ENCODE measurements around the gene DEAF1. TPM values are rescaled to one million over a fixed set of nuclear protein-coding genes. Genes with fewer than 3 reads are reported as not detected.

DEAF1 gene
- total and polyA plus RNA-seq, 2 donors (not counting 1 experiment from before 2014, with no cell fraction given) = 9.7 to 38.3 TPM

DNA sequence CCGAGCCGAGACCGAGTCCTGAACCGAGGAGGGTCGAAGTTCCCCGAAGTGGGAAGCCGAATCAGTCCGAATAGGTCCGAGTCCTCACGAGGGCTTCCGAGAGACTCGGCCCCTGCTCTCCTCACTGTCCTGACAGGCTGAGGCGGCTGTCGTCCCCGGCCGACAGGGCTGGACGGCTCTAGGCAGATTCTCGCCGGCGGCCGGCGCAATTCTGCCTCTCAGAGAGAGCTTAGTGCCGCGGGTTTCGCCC, 191 bp upstream of the DEAF1 start:
- TF ChIP-seq EZH2 (IDR thresholded peaks at IDR 0.05; ENCODE audit: low read length, missing control alignments) = no peak
- TF ChIP-seq, protein P1, sequence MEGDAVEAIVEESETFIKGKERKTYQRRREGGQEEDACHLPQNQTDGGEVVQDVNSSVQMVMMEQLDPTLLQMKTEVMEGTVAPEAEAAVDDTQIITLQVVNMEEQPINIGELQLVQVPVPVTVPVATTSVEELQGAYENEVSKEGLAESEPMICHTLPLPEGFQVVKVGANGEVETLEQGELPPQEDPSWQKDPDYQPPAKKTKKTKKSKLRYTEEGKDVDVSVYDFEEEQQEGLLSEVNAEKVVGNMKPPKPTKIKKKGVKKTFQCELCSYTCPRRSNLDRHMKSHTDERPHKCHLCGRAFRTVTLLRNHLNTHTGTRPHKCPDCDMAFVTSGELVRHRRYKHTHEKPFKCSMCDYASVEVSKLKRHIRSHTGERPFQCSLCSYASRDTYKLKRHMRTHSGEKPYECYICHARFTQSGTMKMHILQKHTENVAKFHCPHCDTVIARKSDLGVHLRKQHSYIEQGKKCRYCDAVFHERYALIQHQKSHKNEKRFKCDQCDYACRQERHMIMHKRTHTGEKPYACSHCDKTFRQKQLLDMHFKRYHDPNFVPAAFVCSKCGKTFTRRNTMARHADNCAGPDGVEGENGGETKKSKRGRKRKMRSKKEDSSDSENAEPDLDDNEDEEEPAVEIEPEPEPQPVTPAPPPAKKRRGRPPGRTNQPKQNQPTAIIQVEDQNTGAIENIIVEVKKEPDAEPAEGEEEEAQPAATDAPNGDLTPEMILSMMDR (conservative IDR thresholded peaks at IDR 0.05 in 1 of 2, IDR thresholded peaks at IDR 0.05 in 1 of 2; ENCODE audit: low read depth in 1 of 2, low read length in 2 of 2) = no peak
- Histone ChIP-seq H3K4me1 (ENCODE audit: control insufficient read depth, extremely low read depth, insufficient read depth, low read length) (peaks cover 17% of the 10 kb centered on the region), H3K36me3 (ENCODE audit: control insufficient read depth, insufficient read depth, low read length) (peaks cover 3% of the 10 kb centered on the region), H3K4me3 (replicated peaks in 1 of 4; ENCODE audit: control extremely low read depth in 1 of 4, insufficient read depth in 1 of 4, low read depth in 3 of 4, low read length in 4 of 4) (peak overlapping the region; percentile 52 to 82 (median 60)), H3K4me2 (ENCODE audit: extremely low read depth, insufficient read depth, low read length) (peak overlapping the region; percentile 57), H3K27ac (ENCODE audit: insufficient read depth, low read length) (peak overlapping the region; percentile 97), H3K79me2 (ENCODE audit: control insufficient read depth, insufficient read depth, low read length) (peaks cover 33% of the 10 kb centered on the region), H3K9ac (ENCODE audit: insufficient read depth, low read length) (peak overlapping the region; percentile 99), H4K20me1 (ENCODE audit: control insufficient read depth, extremely low read depth, insufficient read depth, low read length) (no peaks in the 10 kb centered on the region), H3K9me3 (ENCODE audit: control insufficient read depth, insufficient read depth, low read depth, low read length) (no peaks in the 10 kb centered on the region), H2AFZ (ENCODE audit: low read length) (peak overlapping the region; percentile 79), H3K27me3 (ENCODE audit: control insufficient read depth, insufficient read depth, low read length) (no peaks in the 10 kb centered on the region)
- no peak for DNase-seq (ENCODE audit: low read depth in 2 of 2)

DNA sequence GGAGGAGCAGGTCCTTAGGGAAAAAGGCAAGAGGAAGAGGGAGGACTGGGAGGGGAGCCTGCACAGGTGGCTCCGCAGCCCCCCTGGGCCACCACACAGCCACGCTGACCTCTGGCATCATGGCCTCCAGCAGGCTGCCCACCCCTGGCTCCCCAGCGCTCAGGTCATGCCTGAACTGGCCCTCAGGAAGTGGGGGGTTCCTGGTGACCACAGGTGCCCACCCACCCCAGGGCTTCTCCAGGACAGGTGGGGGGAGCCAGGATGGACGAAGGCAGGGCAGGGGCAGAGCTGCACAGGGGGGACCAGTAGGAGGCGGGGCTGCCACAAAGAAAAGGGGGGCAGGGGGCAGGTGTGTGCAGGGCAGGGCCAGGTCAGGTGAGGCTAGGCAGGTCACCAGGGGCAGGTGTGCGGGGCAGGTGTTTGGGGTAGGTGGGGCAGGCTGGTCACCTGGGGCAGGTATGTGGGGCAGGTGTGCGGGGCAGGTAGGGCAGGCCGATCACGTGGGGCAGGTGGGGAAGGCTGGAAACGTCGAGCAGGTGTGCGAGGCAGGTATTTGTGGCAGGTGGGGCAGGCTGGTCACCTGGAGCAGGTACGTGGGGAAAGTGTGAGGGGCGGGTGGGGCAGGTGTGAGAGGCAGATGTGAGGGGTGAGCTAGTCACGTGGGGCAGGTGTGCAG, 997 bp downstream of the DEAF1 start:
- H3K36me3 ChIP-seq (ENCODE audit: control insufficient read depth, insufficient read depth, low read length) = peaks cover 4% of the 10 kb centered on the region
- no peaks in the 10 kb centered on the region for H3K9me3 ChIP-seq (ENCODE audit: control insufficient read depth, insufficient read depth, low read depth, low read length)
- peaks cover 17% of the 10 kb centered on the region for H3K4me1 ChIP-seq (ENCODE audit: control insufficient read depth, extremely low read depth, insufficient read depth, low read length)
- no peak overlapping the region for H2AFZ ChIP-seq (ENCODE audit: low read length)
- no peaks in the 10 kb centered on the region for H4K20me1 ChIP-seq (ENCODE audit: control insufficient read depth, extremely low read depth, insufficient read depth, low read length)
- peak overlapping the region; percentile 85 for H3K4me2 ChIP-seq (ENCODE audit: extremely low read depth, insufficient read depth, low read length)
- no peak for DNase-seq (ENCODE audit: low read depth in 2 of 2)
- peak overlapping the region; percentile 30 for H3K9ac ChIP-seq (ENCODE audit: insufficient read depth, low read length)
- TF ChIP-seq, protein P1 (conservative IDR thresholded peaks at IDR 0.05 in 1 of 2, IDR thresholded peaks at IDR 0.05 in 1 of 2; ENCODE audit: low read depth in 1 of 2, low read length in 2 of 2) = no peak
- TF ChIP-seq EZH2 (IDR thresholded peaks at IDR 0.05; ENCODE audit: low read length, missing control alignments) = no peak
- no peaks in the 10 kb centered on the region for H3K27me3 ChIP-seq (ENCODE audit: control insufficient read depth, insufficient read depth, low read length)
- H3K4me3 ChIP-seq (replicated peaks in 1 of 4; ENCODE audit: control extremely low read depth in 1 of 4, insufficient read depth in 1 of 4, low read depth in 3 of 4, low read length in 4 of 4) = peak overlapping the region; percentile 7 to 82 (median 43)
- no peak overlapping the region for H3K27ac ChIP-seq (ENCODE audit: insufficient read depth, low read length)
- H3K79me2 ChIP-seq (ENCODE audit: control insufficient read depth, insufficient read depth, low read length) = peaks cover 33% of the 10 kb centered on the region

DNA sequence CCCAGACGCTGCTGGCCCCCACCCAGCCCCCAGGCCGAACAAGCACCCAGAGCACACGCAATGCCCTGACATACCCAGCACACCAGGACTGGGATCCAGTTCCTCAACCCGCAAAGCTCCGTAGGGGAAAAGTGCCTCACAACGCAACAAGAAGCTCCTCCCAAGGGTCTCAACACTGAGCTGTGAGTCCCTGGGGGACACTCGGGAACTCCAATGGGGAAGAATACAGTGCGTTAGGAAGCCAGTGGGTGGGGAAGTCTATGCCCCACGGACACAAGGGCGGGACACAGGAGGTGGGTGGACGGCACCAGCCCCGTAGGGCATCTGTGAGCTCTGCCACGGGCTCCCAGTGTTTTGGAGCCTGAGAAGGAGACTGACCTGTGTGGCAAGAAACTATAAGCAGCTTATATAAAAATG, 1.6 kb downstream of the DEAF1 start:
- H3K4me2 ChIP-seq (ENCODE audit: extremely low read depth, insufficient read depth, low read length) = peak overlapping the region; percentile 85
- peak in 1 of 2 donors; percentile 36 for DNase-seq (ENCODE audit: low read depth in 2 of 2)
- H3K4me1 ChIP-seq (ENCODE audit: control insufficient read depth, extremely low read depth, insufficient read depth, low read length) = peaks cover 17% of the 10 kb centered on the region
- H3K27me3 ChIP-seq (ENCODE audit: control insufficient read depth, insufficient read depth, low read length) = no peaks in the 10 kb centered on the region
- H2AFZ ChIP-seq (ENCODE audit: low read length) = no peak overlapping the region
- no peaks in the 10 kb centered on the region for H3K9me3 ChIP-seq (ENCODE audit: control insufficient read depth, insufficient read depth, low read depth, low read length)
- H3K36me3 ChIP-seq (ENCODE audit: control insufficient read depth, insufficient read depth, low read length) = peaks cover 8% of the 10 kb centered on the region
- peak overlapping the region; percentile 46 for H3K9ac ChIP-seq (ENCODE audit: insufficient read depth, low read length)
- TF ChIP-seq, protein P1 (conservative IDR thresholded peaks at IDR 0.05 in 1 of 2, IDR thresholded peaks at IDR 0.05 in 1 of 2; ENCODE audit: low read depth in 1 of 2, low read length in 2 of 2) = no peak
- TF ChIP-seq EZH2 (IDR thresholded peaks at IDR 0.05; ENCODE audit: low read length, missing control alignments) = no peak
- no peak overlapping the region for H3K27ac ChIP-seq (ENCODE audit: insufficient read depth, low read length)
- no peaks in the 10 kb centered on the region for H4K20me1 ChIP-seq (ENCODE audit: control insufficient read depth, extremely low read depth, insufficient read depth, low read length)
- peak overlapping the region; percentile 7 to 82 (median 30) for H3K4me3 ChIP-seq (replicated peaks in 1 of 4; ENCODE audit: control extremely low read depth in 1 of 4, insufficient read depth in 1 of 4, low read depth in 3 of 4, low read length in 4 of 4)
- peaks cover 33% of the 10 kb centered on the region for H3K79me2 ChIP-seq (ENCODE audit: control insufficient read depth, insufficient read depth, low read length)

Measured in fibroblast of lung (primary cell).